Testis (tissue), 2 donors: ENCODE measurements around the gene ZNF804B.

Experiments used
- CTCF ChIP-seq, 3 experiments: fragments of 450-650 bp in 2 of 3; fragments of 200-600 bp in 1 of 3; sonication (generic) in 1 of 3; IDR thresholded peaks; one replicate each; pipeline ENCODE4 v1.5.1; 2016 to 2019; ENCODE audit warnings: antibody characterized with exemption in 3 of 3, mild to moderate bottlenecking in 2 of 3, moderate library complexity in 1 of 3
- POLR2A ChIP-seq: fragments of 450-650 bp; IDR thresholded peaks from one replicate; pipeline ENCODE4 v1.6.1; 2017; ENCODE audit warnings: antibody characterized with exemption, mild to moderate bottlenecking, moderate library complexity

GRCh38 chr7:88842201-88842600 lies 82.7 kb downstream of the ZNF804B start:
- no peak for TF ChIP-seq CTCF (IDR thresholded peaks at IDR 0.05)
- no peak for TF ChIP-seq POLR2A
